CD4-positive, alpha-beta T cell (primary cell): ENCODE results near the gene MICALL2. TPM values are rescaled to one million over a fixed set of nuclear protein-coding genes. Genes with fewer than 3 reads are reported as not detected.

ENCODE experiments used
- ATAC-seq: fragments of 200-7000 bp; cut with Tn5 transposase; one replicate; pipeline ENCODE4 v1.10.0; 2022; ENCODE audit warnings: mild to moderate bottlenecking; ENCODE audit not compliant: poor library complexity
- CTCF ChIA-PET: fragments of 350-600 bp; sonication (Branson Sonifier 250); formaldehyde crosslinking; loops from one replicate; lab custom pipeline; 2021; ENCODE audit warnings: antibody characterized with exemption, inconsistent platforms; lab: Charles Lee
- POLR2A ChIA-PET: fragments of 350-600 bp; sonication (Branson Sonifier 250); formaldehyde crosslinking; loops from one replicate; lab custom pipeline; 2021; ENCODE audit warnings: antibody characterized with exemption, inconsistent platforms; lab: Charles Lee
- DNase-seq, 14 experiments: peaks; one replicate each; pipeline ENCODE4 v3.0.0-alpha.2; 2013 to 2020; ENCODE audit warnings: mixed read lengths in 2 of 14
- H3K27ac ChIP-seq, 2 donors: one replicate each; pipeline versions ENCODE4 v1.5.1 to v1.7.0; 2013; ENCODE audit warnings: low read length in 2 of 2, low read depth in 1 of 2, mild to moderate bottlenecking in 1 of 2
- H3K27me3 ChIP-seq, 2 experiments: 1 replicate in 1 of 2; 2 replicates in 1 of 2; pipeline versions ENCODE4 v1.6.1 to v1.7.0; 2013; ENCODE audit warnings: low read length in 2 of 2, control low read depth in 1 of 2, mild to moderate bottlenecking in 1 of 2, moderate library complexity in 1 of 2; ENCODE audit not compliant: insufficient read depth in 2 of 2, control insufficient read depth in 1 of 2
- H3K36me3 ChIP-seq: one replicate; pipeline ENCODE4 v1.6.1; 2013; ENCODE audit warnings: low read length, control low read depth; ENCODE audit not compliant: insufficient read depth
- H3K4me1 ChIP-seq: one replicate; pipeline ENCODE4 v1.6.1; 2013; ENCODE audit warnings: low read length, control low read depth; ENCODE audit not compliant: insufficient read depth
- H3K4me3 ChIP-seq: one replicate; pipeline ENCODE4 v1.5.1; 2013; ENCODE audit warnings: mild to moderate bottlenecking, low read length, moderate library complexity
- H3K9me3 ChIP-seq, 2 experiments: 1 replicate in 1 of 2; 2 replicates in 1 of 2; pipeline versions ENCODE4 v1.6.1 to v1.7.0; 2013; ENCODE audit warnings: low read length in 2 of 2, mild to moderate bottlenecking in 2 of 2, control low read depth in 1 of 2, moderate library complexity in 1 of 2; ENCODE audit not compliant: control insufficient read depth in 1 of 2, insufficient read depth in 1 of 2
- H3K27ac Mint-ChIP-seq: one replicate; pipeline ENCODE4 v1.8.0; 2020; ENCODE audit warnings: mixed read lengths
- H3K27me3 Mint-ChIP-seq: one replicate; pipeline ENCODE4 v1.8.0; 2021; ENCODE audit warnings: mixed read lengths
- H3K36me3 Mint-ChIP-seq: one replicate; pipeline ENCODE4 v1.8.0; 2021; ENCODE audit warnings: low read depth, mixed read lengths
- H3K4me1 Mint-ChIP-seq: one replicate; pipeline ENCODE4 v1.8.0; 2021; ENCODE audit warnings: low read depth, mixed read lengths
- H3K4me3 Mint-ChIP-seq: one replicate; pipeline ENCODE4 v1.8.0; 2020; ENCODE audit warnings: mild to moderate bottlenecking, mixed read lengths
- H3K9me3 Mint-ChIP-seq: one replicate; pipeline ENCODE4 v1.8.0; 2020; ENCODE audit warnings: mixed read lengths
- CTCF ChIP-seq: fragments of 200-600 bp; IDR thresholded peaks from one replicate; pipeline ENCODE4 v1.8.0; 2022; ENCODE audit warnings: antibody characterized with exemption, mild to moderate bottlenecking
- intact Hi-C, 2 experiments: fragments of 100-400 bp; cut with DNase I in 1 of 2; cut with micrococcal nuclease in 1 of 2; formaldehyde crosslinking; loops; one replicate each; pipeline versions ENCODE4 v1.15.1 to v1.9.0; 2023 to 2025; cut with DNase I, micrococcal nuclease
- total RNA-seq, 174 experiments: library from RNA in 2 of 174; stranded (reverse) in 2 of 174; gene quantifications; one replicate each; pipeline ENCODE4 v1.2.3 and lab custom pipeline; 2021 to 2026

MICALL2 gene
- total RNA-seq, 2 experiments from 2014 or later, result 1.9 to 2.2 TPM

- intact Hi-C loops, result no loop called here
- POLR2A ChIA-PET, result no interaction called here
- Mint-ChIP-seq H3K27ac (no peak overlapping the region), H3K4me1 (peaks cover 5% of the 10 kb centered on the region), H3K36me3 (no peaks in the 10 kb centered on the region), H3K9me3 (no peaks in the 10 kb centered on the region), H3K27me3 (peaks cover 5% of the 10 kb centered on the region), H3K4me3 (no peak overlapping the region)
- no peak overlapping the region for H3K27ac ChIP-seq
- ATAC-seq (no peak), DNase-seq (no peak)
- no peak for TF ChIP-seq CTCF
- no peaks in the 10 kb centered on the region for H3K36me3 ChIP-seq
- H3K9me3 ChIP-seq, result no peaks in the 10 kb centered on the region
- no peak overlapping the region for H3K4me3 ChIP-seq
- peaks cover 9% of the 10 kb centered on the region for H3K4me1 ChIP-seq
- CTCF ChIA-PET, result no interaction called here
- peaks cover 0 to 11% of the 10 kb centered on the region in 2 experiments for H3K27me3 ChIP-seq
Observed at GRCh38 chr7:1436608-1437007, 22.7 kb downstream of the MICALL2 start.

DNA sequence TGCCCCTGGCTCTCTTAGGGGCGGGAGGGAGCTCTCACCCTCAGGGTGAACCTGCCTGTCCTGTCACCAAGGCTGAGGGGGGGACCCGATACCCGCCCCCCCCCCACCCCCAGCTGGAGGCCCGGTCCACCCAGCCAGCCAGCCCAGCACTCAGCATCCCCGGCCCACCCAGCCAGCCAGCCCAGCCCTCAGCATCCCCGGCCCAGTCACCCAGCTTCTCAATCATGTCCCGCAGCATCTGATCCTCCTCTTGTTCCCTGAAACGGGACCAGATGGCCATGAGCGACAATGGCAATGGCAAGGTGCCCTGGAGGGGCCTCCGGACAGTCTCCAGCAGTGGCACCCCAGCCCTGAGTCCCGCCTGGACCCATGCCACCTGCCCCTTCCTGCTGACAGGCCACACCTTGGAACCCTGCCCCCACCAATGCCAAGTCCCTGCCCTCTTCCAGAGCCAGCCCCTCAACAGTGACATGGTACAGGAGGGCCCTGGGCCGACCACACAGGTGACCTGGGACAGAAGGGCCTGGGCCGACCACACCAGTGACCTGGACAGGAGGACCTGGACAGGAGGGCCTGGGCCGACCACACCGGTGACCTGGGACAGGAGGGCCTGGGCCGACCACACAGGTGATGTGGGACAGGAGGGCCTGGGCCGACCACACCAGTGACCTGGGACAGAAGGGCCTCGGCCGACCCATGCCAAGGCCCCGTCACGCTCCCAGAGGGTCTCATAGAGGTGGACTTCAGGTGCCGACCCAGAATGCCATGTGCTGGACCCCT, 24.2 kb downstream of the MICALL2 start:
- Mint-ChIP-seq H3K4me1 (peaks cover 5% of the 10 kb centered on the region), H3K9me3 (no peaks in the 10 kb centered on the region), H3K27ac (no peak overlapping the region), H3K27me3 (peaks cover 5% of the 10 kb centered on the region), H3K4me3 (no peak overlapping the region), H3K36me3 (no peaks in the 10 kb centered on the region)
- ChIA-PET CTCF (no interaction called here), POLR2A (no interaction called here)
- intact Hi-C loops, result loop anchor here in 1 of 2 experiments (5.0 kb wide), 1 partner anchor 243 kb away; no protein-coding TSS in a partner anchor
- ATAC-seq (no peak), DNase-seq (no peak)
- Histone ChIP-seq H3K4me3 (no peak overlapping the region), H3K36me3 (no peaks in the 10 kb centered on the region), H3K27ac (no peak overlapping the region), H3K9me3 (no peaks in the 10 kb centered on the region), H3K4me1 (peaks cover 9% of the 10 kb centered on the region), H3K27me3 (peaks cover 0 to 11% of the 10 kb centered on the region in 2 experiments)
- no peak for TF ChIP-seq CTCF

DNA sequence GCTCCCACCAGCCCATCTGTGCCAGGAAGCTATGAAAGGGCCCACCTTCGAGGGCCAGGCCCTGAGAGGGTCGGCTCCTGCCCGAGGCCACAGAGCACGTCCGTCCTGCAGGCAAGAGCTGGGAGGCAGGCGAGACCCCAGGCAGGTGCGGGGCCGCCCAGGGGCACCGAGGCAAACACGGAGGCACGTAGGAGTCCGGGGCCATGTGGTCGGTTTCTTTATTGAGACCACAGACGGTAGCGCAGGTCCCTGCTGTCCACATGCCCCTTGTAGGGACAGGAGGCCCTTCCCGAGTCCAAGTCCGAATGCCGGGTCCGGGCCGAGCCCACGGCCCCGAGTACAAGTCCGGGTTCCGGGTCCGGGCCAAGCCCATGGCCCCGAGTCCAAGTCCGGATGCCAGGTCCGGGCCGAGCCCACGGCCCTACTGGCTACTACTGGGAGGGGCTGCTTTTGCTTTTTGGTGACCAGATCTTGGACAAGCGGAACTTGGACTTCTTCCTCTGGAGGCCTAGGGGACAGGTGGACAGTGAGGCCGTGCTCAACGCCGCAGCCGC, 25.0 kb downstream of the MICALL2 start:
- DNase-seq, result no peak

More for the DNA sequence above, 25.0 kb downstream of the MICALL2 start:
- Histone ChIP-seq H3K4me3 (no peak overlapping the region), H3K36me3 (no peaks in the 10 kb centered on the region), H3K27ac (no peak overlapping the region), H3K27me3 (peaks cover 0 to 11% of the 10 kb centered on the region in 2 experiments), H3K9me3 (no peaks in the 10 kb centered on the region), H3K4me1 (peaks cover 9% of the 10 kb centered on the region)
- no peaks in the 10 kb centered on the region for H3K36me3 Mint-ChIP-seq
- H3K27ac Mint-ChIP-seq, result no peak overlapping the region
- ChIA-PET POLR2A (no interaction called here), CTCF (interaction anchor here (2.8 kb wide), 1 partner anchor 40 kb away, joined by 8 read pairs; no protein-coding TSS in a partner anchor)
- no peak for TF ChIP-seq CTCF
- H3K27me3 Mint-ChIP-seq, result peaks cover 5% of the 10 kb centered on the region
- no peaks in the 10 kb centered on the region for H3K9me3 Mint-ChIP-seq
- intact Hi-C loops, result loop anchor here in 1 of 2 experiments (5.0 kb wide), 1 partner anchor 242 kb away; no protein-coding TSS in a partner anchor
- H3K4me3 Mint-ChIP-seq, result no peak overlapping the region
- no peak for ATAC-seq
- H3K4me1 Mint-ChIP-seq, result peaks cover 5% of the 10 kb centered on the region
